AG04450 (cell line): ENCODE data around the gene FAM20C. TPM values are rescaled to one million over a fixed set of nuclear protein-coding genes. Genes with fewer than 3 reads are reported as not detected.
"Not testable (repeated sequence)": the region's sequence is repeated elsewhere in the genome, so short reads cannot be mapped to it uniquely, and the experiment has no call there.

Source experiments
- CTCF ChIA-PET: fragments of 300-600, 350-600 bp; formaldehyde crosslinking; extraction: SDS; loops from one replicate; lab custom pipeline; 2022; ENCODE audit warnings: antibody characterized with exemption, inconsistent platforms; lab: Charles Lee
- POLR2A ChIA-PET: fragments of 350-600 bp; formaldehyde crosslinking; extraction: SDS; loops from one replicate; lab custom pipeline; 2021; ENCODE audit warnings: antibody characterized with exemption, inconsistent platforms; lab: Yijun Ruan, JAX
- DNase-seq: peaks from one replicate; pipeline ENCODE4 v3.0.0-alpha.2; 2011; ENCODE audit warnings: low read depth, low spot score
- H3K27ac ChIP-seq: one replicate; pipeline ENCODE4 v1.5.1; 2012; ENCODE audit warnings: low read depth, low read length, control low read depth
- H3K27me3 ChIP-seq: one replicate; pipeline ENCODE4 v1.6.0; 2012; ENCODE audit warnings: low read length; ENCODE audit not compliant: control insufficient read depth, insufficient read depth
- H3K4me3 ChIP-seq: 2 replicates; pipeline ENCODE4 v1.5.1; 2011; ENCODE audit warnings: mild to moderate bottlenecking, low read depth, low read length, control low read depth
- H3K9me3 ChIP-seq: 2 replicates; pipeline ENCODE4 v1.5.1; 2012; ENCODE audit warnings: low read length; ENCODE audit not compliant: control insufficient read depth, insufficient read depth
- CTCF ChIP-seq: IDR thresholded peaks from 2 replicates; pipeline ENCODE4 v1.5.1; 2011; ENCODE audit warnings: low read depth, low read length, control low read depth, inconsistent platforms
- polyA plus RNA-seq: library from polyadenylated mRNA; depleted of rRNA; stranded (reverse); fragments of >200 nt; gene quantifications from 2 replicates; pipeline ENCODE4 v1.2.3, GENCODE V29; 2011

The FAM20C gene
- polyA plus RNA-seq, 1 experiment: 34.5 TPM

DNA sequence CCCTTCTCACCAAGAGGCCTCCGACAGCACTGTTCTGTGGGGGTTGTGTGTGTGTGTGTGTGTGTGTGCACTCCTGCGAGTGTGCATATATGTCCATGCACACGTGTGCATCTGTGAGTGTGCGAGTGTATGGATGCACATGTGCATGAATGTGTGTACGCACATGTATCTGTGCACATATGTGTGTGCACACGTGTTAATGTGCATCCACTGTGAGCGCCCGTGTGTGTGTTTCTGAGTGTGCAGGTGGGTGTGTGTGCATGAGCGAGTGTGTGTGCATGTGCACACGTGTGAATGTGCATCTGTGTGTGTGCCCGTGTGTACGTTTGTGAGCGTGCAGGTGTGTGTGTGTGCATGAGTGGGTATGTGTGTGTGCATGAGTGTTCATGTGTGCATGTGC, 49.1 kb downstream of the FAM20C start:
- no peaks in the 10 kb centered on the region for H3K27me3 ChIP-seq
- peaks cover 8% of the 10 kb centered on the region; the same call in 1 of the 2 replicates for H3K9me3 ChIP-seq
- no peak overlapping the region for H3K27ac ChIP-seq
- no peak for DNase-seq
- ChIA-PET CTCF (no interaction called here), POLR2A (interaction anchor here (0.6 kb wide), 1 partner anchor 26 kb away, joined by 4 read pairs; no protein-coding TSS in a partner anchor)
- TF ChIP-seq CTCF: no peak
- H3K4me3 ChIP-seq: no peak overlapping the region

DNA sequence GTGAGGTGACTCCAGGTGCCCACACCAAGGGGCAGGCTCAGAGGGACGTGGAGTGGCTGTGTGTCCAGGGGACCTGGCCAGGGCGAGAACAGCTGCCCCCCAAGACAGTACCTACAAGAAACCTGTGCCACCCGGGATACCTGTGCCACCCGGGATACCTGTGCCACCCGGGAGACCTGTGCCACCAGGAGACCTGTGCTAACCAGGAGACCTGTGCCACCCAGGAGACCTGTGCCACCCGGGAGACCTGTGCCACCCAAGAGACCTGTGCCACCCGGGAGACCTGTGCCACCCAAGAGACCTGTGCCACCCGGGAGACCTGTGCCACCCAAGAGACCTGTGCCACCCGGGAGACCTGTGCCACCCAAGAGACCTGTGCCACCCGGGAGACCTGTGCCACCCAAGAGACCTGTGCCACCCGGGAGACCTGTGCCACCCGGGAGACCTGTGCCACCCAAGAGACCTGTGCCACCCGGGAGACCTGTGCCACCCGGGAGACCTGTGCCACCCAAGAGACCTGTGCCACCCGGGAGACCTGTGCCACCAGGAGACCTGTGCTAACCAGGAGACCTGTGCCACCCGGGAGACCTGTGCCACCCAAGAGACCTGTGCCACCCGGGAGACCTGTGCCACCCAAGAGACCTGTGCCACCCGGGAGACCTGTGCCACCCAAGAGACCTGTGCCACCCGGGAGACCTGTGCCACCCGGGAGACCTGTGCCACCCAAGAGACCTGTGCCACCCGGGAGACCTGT, 50.6 kb downstream of the FAM20C start:
- H3K4me3 ChIP-seq, DNase-seq, POLR2A ChIA-PET, H3K9me3 ChIP-seq, H3K27me3 ChIP-seq, H3K27ac ChIP-seq, CTCF ChIA-PET: not testable (repeated sequence)

DNA sequence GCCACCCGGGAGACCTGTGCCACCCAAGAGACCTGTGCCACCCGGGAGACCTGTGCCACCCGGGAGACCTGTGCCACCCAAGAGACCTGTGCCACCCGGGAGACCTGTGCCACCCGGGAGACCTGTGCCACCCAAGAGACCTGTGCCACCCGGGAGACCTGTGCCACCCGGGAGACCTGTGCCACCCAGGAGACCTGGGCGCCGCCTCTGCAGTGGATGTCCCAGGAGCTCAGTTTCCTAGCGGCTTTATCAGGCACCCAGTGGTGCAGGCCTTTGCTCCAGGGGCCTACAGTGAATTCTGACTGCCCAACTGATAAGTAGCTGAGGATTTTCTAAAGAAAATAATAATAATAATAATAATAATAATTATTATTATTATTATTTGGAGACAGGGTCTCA, 51.2 kb downstream of the FAM20C start:
- H3K4me3 ChIP-seq, H3K27ac ChIP-seq, H3K9me3 ChIP-seq, POLR2A ChIA-PET, H3K27me3 ChIP-seq, CTCF ChIA-PET, DNase-seq: not testable (repeated sequence)

DNA sequence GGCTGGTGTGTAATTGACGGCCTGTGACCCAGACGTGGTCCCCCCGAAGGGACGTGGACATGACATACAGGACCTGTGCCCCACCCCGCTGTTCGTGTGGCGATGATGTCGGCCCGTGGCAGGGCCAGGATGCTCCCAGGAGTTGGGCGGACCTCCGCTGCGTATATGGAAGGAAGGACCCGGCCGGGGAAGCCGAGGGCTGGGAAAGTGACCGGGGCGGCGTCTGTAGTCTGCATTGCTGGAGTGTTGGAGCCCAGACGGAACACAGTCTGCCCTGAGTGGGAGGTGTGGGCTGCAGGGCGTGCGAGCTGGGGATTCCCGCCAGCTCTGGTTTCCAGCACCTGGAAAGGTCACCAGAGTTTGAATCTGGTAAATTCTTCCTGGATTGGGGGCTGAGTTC, 52.6 kb downstream of the FAM20C start:
- H3K4me3 ChIP-seq: no peak overlapping the region
- DNase-seq: no peak
- H3K27me3 ChIP-seq: no peaks in the 10 kb centered on the region
- peaks cover 4% of the 10 kb centered on the region; the same call in 1 of the 2 replicates for H3K9me3 ChIP-seq
- no peak overlapping the region for H3K27ac ChIP-seq
- POLR2A ChIA-PET: no interaction called here
- TF ChIP-seq CTCF: no peak
- CTCF ChIA-PET: no interaction called here

DNA sequence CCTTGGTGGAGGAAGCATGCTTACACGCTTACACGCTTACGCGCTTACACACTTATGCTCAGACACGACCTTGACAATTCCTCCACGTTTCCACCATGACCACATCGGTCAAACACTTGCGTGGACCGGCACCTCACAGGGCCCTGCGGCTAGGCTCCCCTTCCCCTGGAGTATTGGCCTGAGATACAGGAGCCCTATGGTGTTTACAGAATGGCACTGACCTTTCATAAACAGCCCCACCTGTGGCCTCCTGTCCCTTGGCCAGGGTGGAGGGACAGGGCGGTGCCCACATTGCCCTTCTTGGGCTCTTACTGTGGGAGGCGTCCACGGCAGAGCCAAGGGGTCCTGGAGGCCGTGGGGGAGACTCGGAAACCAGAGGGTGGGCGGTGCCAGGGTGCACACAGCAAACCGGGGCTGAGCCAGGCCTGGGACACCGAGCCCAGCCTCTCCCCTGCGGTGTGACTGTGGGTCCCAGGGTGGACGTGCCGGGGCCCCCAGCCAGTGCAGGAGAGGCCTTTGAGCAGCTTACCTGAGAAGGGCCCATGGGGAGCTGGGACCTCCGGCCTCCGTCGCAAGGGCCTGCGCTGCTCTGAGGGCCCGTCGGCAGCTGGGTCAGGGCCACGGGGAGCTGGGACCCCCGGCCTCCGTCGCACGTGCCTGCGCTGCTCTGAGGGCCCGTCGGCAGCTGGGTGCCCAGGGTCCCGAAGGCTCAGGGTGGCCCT, 53.4 kb downstream of the FAM20C start:
- no peak for TF ChIP-seq CTCF
- DNase-seq: no peak
- H3K4me3 ChIP-seq: no peak overlapping the region
- ChIA-PET CTCF (no interaction called here), POLR2A (no interaction called here)
- H3K27me3 ChIP-seq: no peaks in the 10 kb centered on the region
- no peak overlapping the region for H3K27ac ChIP-seq
- peaks cover 2% of the 10 kb centered on the region; the same call in 1 of the 2 replicates for H3K9me3 ChIP-seq

DNA sequence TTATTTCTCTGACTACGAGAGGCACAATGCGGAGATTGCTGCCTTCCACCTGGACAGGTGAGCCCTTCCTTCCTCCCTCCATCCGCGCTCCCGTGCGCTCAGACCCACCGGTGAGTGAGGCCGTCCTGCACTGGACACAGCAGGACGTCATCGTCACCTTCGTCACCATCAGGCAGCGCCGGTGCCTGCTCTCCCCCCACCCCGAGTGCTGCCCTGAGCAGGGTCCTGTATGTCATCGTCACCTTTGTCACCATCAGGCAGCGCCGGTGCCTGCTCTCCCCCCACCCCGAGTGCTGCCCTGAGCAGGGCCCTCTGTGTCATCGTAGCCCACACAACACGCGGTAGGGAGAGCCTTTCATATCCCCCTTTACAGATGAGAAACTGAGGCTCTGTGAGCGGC, 54.1 kb downstream of the FAM20C start:
- no peak for TF ChIP-seq CTCF
- H3K27ac ChIP-seq: no peak overlapping the region
- ChIA-PET POLR2A (no interaction called here), CTCF (no interaction called here)
- no peaks in the 10 kb centered on the region; the same call in 1 of the 2 replicates for H3K9me3 ChIP-seq
- no peak overlapping the region for H3K4me3 ChIP-seq
- DNase-seq: no peak
- H3K27me3 ChIP-seq: no peaks in the 10 kb centered on the region
